ENCODE results near the gene CLSTN1. TPM values are rescaled to one million over a fixed set of nuclear protein-coding genes. Genes with fewer than 3 reads are reported as not detected.
A peak's percentile ranks its signal among the peaks of the same experiment; 100 is the strongest.

The CLSTN1 gene
- total and polyA plus RNA-seq, 2 of the 13 experiments (the other 11 are each of a cell fraction or from before 2014, with no cell fraction given), result 19.7 to 29.8 TPM

- peaks cover 13 to 19% of the 10 kb centered on the region in 2 experiments; a peak in 4 of 5 replicates for H3K36me3 ChIP-seq (replicated peaks in 1 of 2; ENCODE audit: control insufficient read depth in 1 of 2, insufficient read depth in 2 of 2, low read length in 2 of 2)
- no peaks in the 10 kb centered on the region for H3K79me2 ChIP-seq (ENCODE audit: insufficient read depth, low read length)
- no peaks in the 10 kb centered on the region for H3K27me3 ChIP-seq (ENCODE audit: control insufficient read depth in 1 of 2, insufficient read depth in 2 of 2, low read length in 2 of 2)
- no peaks in the 10 kb centered on the region for H3K9me3 ChIP-seq (ENCODE audit: low read length)
- no peak for ATAC-seq
- no TSS peak for BruUV-seq (replicated peaks)
- H2AFZ ChIP-seq (ENCODE audit: low read length), result no peak overlapping the region
- intact Hi-C loops (cut with micrococcal nuclease; ENCODE audit: unreplicated experiment) (no loop called here), in situ Hi-C loops (cut with HindIII; ENCODE audit: extremely low pct_ligation_motif_present, low pct_unique_long_range_greater_than_20kb) (loop anchor here (5.0 to 10.0 kb wide), 2 partner anchors 70 to 163 kb away; partner anchors contain the start of genes LZIC, NMNAT1 and UBE4B)
- H3K9ac ChIP-seq (ENCODE audit: insufficient read depth, low read depth, low read length), result no peak overlapping the region
- no peak for FAIRE-seq
- no peaks in the 10 kb centered on the region for H4K20me1 ChIP-seq (ENCODE audit: insufficient read depth, low read length)
- ChIA-PET POLR2A (interaction anchor here (1.9 kb wide), 1 partner anchor 71 kb away, joined by 7 read pairs; the partner anchor contains the start of genes LZIC and NMNAT1), CTCF (ENCODE audit: low intra/inter-chr PET ratio, low total read pairs) (no interaction called here)
- no peak overlapping the region for H3K27ac ChIP-seq (ENCODE audit: extremely low read length, insufficient read depth, low read length)
- peaks cover 57% of the 10 kb centered on the region for H3K4me1 ChIP-seq (ENCODE audit: insufficient read depth, low read length)
- H3K4me3 ChIP-seq (replicated peaks in 1 of 3; ENCODE audit: insufficient read depth in 1 of 3, low read depth in 2 of 3, low read length in 3 of 3), result no peak overlapping the region
- no peak for DNase-seq (ENCODE audit: low spot score)
- no peak overlapping the region for H3K4me2 ChIP-seq (ENCODE audit: low read depth, low read length)
- 97% methylated on average over 11 of the region's 20 CpGs for WGBS (ENCODE audit: low lambda C conversion rate)
- no peak for TF ChIP-seq KLF13 (CRISPR knock-in tag; IDR thresholded peaks at IDR 0.05)
Observed at GRCh38 chr1:9871707-9872425, 48.1 kb upstream of the CLSTN1 start.

DNA sequence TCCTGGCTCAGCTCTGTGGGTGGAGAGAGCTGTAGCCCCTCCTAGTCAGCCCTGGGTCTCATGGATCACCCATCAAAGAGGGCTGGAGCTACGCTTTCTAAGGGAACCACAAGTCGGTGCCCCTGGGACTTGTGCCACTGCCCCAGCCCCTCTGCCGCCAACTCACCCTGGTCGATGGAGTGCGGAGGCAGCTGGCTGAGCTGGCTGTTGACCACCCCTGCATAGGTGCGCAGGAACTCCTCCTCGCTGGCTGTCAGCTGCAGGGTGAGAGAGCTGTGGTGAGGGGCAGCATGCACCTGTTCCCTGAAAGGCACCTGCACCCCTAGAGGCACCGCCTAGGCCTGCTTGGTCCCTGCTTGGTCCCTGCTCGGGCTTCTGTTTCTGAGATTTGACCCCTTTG lies 47.3 kb upstream of the CLSTN1 start:
- no peaks in the 10 kb centered on the region for H3K9me3 ChIP-seq (ENCODE audit: low read length)
- DNase-seq (ENCODE audit: low spot score), result no peak
- WGBS (ENCODE audit: low lambda C conversion rate), result 89% methylated on average over 3 of the region's 9 CpGs
- H2AFZ ChIP-seq (ENCODE audit: low read length), result no peak overlapping the region
- H3K79me2 ChIP-seq (ENCODE audit: insufficient read depth, low read length), result no peaks in the 10 kb centered on the region
- no peak overlapping the region for H3K4me3 ChIP-seq (replicated peaks in 1 of 3; ENCODE audit: insufficient read depth in 1 of 3, low read depth in 2 of 3, low read length in 3 of 3)
- no peak for FAIRE-seq
- no TSS peak for BruUV-seq (replicated peaks)
- ChIA-PET POLR2A (interaction anchor here (0.7 to 1.0 kb wide), 2 partner anchors 40 to 43 kb away, joined by 3 read pairs; no protein-coding TSS in a partner anchor), CTCF (ENCODE audit: low intra/inter-chr PET ratio, low total read pairs) (no interaction called here)
- in situ Hi-C loops (cut with HindIII; ENCODE audit: extremely low pct_ligation_motif_present, low pct_unique_long_range_greater_than_20kb), result loop anchor here (5.0 to 10.0 kb wide), 2 partner anchors 71 to 164 kb away; partner anchors contain the start of genes LZIC, NMNAT1 and UBE4B
- H4K20me1 ChIP-seq (ENCODE audit: insufficient read depth, low read length), result no peaks in the 10 kb centered on the region
- no peak overlapping the region for H3K4me2 ChIP-seq (ENCODE audit: low read depth, low read length)
- intact Hi-C loops (cut with micrococcal nuclease; ENCODE audit: unreplicated experiment), result no loop called here
- H3K27ac ChIP-seq (ENCODE audit: extremely low read length, insufficient read depth, low read length), result peak overlapping the region; percentile 14
- ATAC-seq, result no peak
- peaks cover 17 to 26% of the 10 kb centered on the region in 2 experiments; a peak in 4 of 5 replicates for H3K36me3 ChIP-seq (replicated peaks in 1 of 2; ENCODE audit: control insufficient read depth in 1 of 2, insufficient read depth in 2 of 2, low read length in 2 of 2)
- no peak overlapping the region for H3K9ac ChIP-seq (ENCODE audit: insufficient read depth, low read depth, low read length)
- no peaks in the 10 kb centered on the region for H3K27me3 ChIP-seq (ENCODE audit: control insufficient read depth in 1 of 2, insufficient read depth in 2 of 2, low read length in 2 of 2)
- peaks cover 57% of the 10 kb centered on the region for H3K4me1 ChIP-seq (ENCODE audit: insufficient read depth, low read length)
- TF ChIP-seq SALL1 (CRISPR knock-in tag; IDR thresholded peaks at IDR 0.05) (0 out of 2 replicates have a peak, but pooled peaks have one; percentile 4), ZNF710 (CRISPR knock-in tag; IDR thresholded peaks at IDR 0.05; ENCODE audit: borderline replicate concordance) (no peak), ZNF772 (CRISPR knock-in tag; IDR thresholded peaks at IDR 0.05) (no peak), ZFX (CRISPR knock-in tag; IDR thresholded peaks at IDR 0.05; ENCODE audit: low read depth) (no peak), ZBTB37 (CRISPR knock-in tag; IDR thresholded peaks at IDR 0.05) (no peak)

Measured in HepG2 (cell line).